ENCODE results near the gene KLHL9.

The KLHL9 gene

GRCh38 chr9:21317956-21318923 lies 17.0 kb downstream of the KLHL9 start:
- peak; percentile 42 for DNase-seq (ENCODE audit: low spot score)

DNA sequence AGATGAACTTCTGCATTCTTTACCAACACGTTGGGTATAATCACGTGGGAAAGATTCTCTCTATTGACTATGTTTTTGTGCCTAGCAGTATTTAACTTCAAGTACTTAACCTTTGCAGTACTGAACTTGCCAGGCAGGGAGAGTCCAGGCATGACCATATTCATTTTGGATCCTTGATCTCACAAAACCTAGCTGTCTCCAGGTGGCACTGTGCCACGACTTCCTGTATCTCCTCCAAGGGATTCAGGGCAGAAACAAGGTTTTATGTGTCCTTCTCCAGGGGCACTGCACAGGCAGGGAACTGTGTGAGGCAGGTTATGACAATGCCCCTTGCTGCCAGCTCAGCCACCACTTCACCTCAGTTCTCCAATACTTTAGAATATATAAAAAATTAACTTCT lies 18.3 kb downstream of the KLHL9 start:
- no peak for DNase-seq (ENCODE audit: low spot score)

GRCh38 chr9:21316032-21316842 lies 19.0 kb downstream of the KLHL9 start:
- DNase-seq (ENCODE audit: low spot score), result no peak

DNA sequence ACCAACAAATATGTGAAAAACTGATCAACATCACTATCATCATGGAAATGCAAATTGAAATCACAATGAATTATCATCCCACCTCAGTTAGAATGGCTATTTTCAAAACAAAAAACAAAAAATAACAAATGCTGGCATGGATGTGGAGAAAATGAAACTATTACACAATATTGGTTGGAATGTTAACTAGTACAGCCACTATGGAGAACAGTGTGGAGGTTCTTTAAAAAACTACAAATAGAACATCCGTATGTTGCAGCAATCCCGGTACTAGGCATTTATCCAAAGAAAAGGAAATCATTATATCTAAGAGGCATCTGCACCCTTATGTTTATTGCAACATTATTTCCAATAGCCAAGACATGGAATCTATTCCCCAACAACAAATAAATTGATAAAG lies 21.1 kb downstream of the KLHL9 start:
- no peak for DNase-seq (ENCODE audit: low spot score)

GRCh38 chr9:21311889-21312288 lies 23.3 kb downstream of the KLHL9 start:
- no peak for DNase-seq (ENCODE audit: low spot score)

- DNase-seq (ENCODE audit: low spot score), result no peak
Measured at GRCh38 chr9:21305213-21305612, 30.0 kb downstream of the KLHL9 start, which contains the start of gene IFNA5. Gene IFNA5 (minus strand): TSS chr9:21305313. CDS start chr9:21305256, 57 bp downstream.

DNA sequence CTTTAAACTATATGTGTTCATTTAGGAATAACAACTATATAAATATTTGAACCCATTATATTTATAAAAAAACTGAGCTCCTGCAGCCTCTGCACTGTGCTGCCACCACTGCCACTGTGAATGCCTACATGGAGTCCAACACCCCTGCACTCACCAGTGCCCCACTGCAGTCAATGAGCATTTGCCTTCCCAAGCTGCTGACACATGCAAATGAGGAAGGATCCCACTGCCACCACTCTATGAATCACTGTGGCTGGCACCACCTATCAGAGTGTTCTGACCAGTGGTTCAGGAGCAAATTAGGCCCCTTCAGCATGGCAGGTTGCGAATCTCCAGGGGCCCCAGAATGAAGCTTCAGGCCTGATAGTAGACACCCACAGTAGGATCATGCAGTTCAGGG lies 39.2 kb downstream of the KLHL9 start:
- DNase-seq (ENCODE audit: low spot score), result no peak

DNA sequence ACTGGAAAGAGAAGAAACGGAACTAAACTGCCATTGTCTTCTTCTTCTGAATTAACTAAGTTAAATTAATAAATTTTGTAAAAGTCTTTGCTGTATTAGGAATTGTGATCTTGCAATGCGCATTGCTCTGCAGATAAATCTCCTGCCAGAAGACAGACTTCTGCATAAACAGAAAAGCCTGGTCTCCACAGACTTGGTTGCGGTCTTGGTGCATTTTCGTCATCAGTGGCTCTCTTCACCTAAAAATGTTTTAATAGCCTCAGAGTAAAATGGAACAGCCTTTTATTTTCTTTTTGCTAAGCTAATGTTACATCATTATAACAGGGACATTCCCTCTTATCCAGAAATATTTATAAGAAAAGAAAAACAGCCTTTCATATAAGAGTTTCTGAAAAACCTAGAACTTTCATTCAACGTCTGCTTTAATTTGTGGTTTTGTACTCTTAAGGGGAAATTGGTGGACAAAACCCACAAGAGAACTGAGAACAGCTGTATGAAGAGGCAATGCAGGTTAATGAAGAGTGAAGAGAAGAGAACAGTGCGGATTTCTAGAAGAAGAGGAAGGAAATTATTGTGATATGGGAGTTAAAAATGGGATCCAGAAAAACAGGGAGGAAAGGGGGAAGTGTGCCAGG lies 40.2 kb downstream of the KLHL9 start:
- DNase-seq (ENCODE audit: low spot score), result no peak

- no peak for DNase-seq (ENCODE audit: low spot score)
Measured at GRCh38 chr9:21294364-21294774, 40.8 kb downstream of the KLHL9 start.

GRCh38 chr9:21289848-21290247 lies 45.4 kb downstream of the KLHL9 start:
- DNase-seq (ENCODE audit: low spot score), result no peak

DNA sequence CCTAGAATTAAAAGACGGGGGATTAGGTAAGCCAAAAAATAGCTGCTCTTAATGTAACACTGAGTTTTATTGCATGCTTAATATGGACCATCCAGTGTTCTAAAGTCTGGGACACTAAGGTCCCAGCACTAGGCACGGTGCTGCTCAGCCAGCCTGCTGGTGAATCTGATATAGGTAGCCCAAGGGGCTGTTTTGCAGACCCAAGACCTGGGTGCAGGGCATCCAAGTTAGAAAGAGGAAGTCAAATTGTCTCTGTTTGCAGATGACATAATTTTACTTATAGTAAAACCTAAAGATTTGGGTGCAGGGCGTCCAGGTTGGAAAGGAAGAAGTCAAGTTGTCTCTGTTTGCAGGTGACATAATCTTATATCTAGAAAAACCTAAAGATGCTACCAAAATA lies 47.9 kb downstream of the KLHL9 start:
- DNase-seq (ENCODE audit: low spot score), result no peak

GRCh38 chr9:21286659-21287058 lies 48.5 kb downstream of the KLHL9 start:
- no peak for DNase-seq (ENCODE audit: low spot score)

DNA sequence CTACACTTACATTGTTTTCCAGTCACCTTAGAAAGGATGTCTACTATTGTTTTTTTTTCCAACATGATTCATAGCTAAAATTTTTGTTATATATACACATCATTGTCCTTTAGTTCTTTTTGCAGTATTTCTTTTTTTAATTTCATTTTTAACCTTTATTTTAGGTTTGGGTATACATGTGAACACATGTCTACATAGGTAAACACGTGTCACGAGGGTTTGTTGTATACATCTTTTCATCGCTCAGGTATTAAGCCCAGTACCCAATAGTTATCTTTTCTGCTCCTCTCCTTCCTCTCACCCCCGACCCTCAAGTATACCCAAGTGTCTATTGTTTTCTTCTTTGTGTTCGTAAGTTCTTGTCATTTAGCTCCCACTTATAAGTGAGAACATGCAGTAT lies 49.1 kb downstream of the KLHL9 start:
- DNase-seq (ENCODE audit: low spot score), result no peak

GRCh38 chr9:21281275-21281674 lies 53.9 kb downstream of the KLHL9 start:
- no peak for DNase-seq (ENCODE audit: low spot score)
